Fibroblast of lung (primary cell): ENCODE data around the gene ZER1. TPM values are rescaled to one million over a fixed set of nuclear protein-coding genes. Genes with fewer than 3 reads are reported as not detected.

Experiments
- DNase-seq, 2 donors: peaks; one replicate each; pipeline versions ENCODE4 v3.0.0 to v3.0.0-alpha.2; 2010; ENCODE audit warnings: low read depth in 2 of 2
- H2AFZ ChIP-seq: 2 replicates; pipeline ENCODE4 v1.5.1; 2012; ENCODE audit warnings: low read length, control low read depth, inconsistent platforms
- H3K27ac ChIP-seq: 2 replicates; pipeline ENCODE4 v1.5.1; 2011; ENCODE audit warnings: low read length, control low read depth; ENCODE audit not compliant: insufficient read depth
- H3K27me3 ChIP-seq: 2 replicates; pipeline ENCODE4 v1.5.1; 2011; ENCODE audit warnings: mild to moderate bottlenecking, low read length; ENCODE audit not compliant: control insufficient read depth, insufficient read depth
- H3K36me3 ChIP-seq: 2 replicates; pipeline ENCODE4 v1.5.1; 2011; ENCODE audit warnings: low read length; ENCODE audit not compliant: control insufficient read depth, insufficient read depth
- H3K4me1 ChIP-seq: 2 replicates; pipeline ENCODE4 v1.5.1; 2011; ENCODE audit warnings: low read length; ENCODE audit not compliant: control insufficient read depth, insufficient read depth; ENCODE audit errors: extremely low read depth
- H3K4me2 ChIP-seq: 2 replicates; pipeline ENCODE4 v1.5.1; 2011; ENCODE audit warnings: low read length, control low read depth; ENCODE audit not compliant: insufficient read depth; ENCODE audit errors: extremely low read depth
- H3K4me3 ChIP-seq, 4 experiments: fragments of 200-600 bp in 1 of 4; sonication (generic) in 1 of 4; replicated peaks in 1 of 4; 2 replicates each; pipeline ENCODE4 v1.5.1; 2011 to 2016; ENCODE audit warnings: low read length in 4 of 4, low read depth in 3 of 4, mild to moderate bottlenecking in 3 of 4, control low read depth in 2 of 4, inconsistent platforms in 1 of 4, mixed read lengths in 1 of 4; ENCODE audit not compliant: insufficient read depth in 1 of 4; ENCODE audit errors: control extremely low read depth in 1 of 4
- H3K79me2 ChIP-seq: 2 replicates; pipeline ENCODE4 v1.5.1; 2012; ENCODE audit warnings: mild to moderate bottlenecking, low read length, inconsistent platforms; ENCODE audit not compliant: control insufficient read depth, insufficient read depth
- H3K9ac ChIP-seq: 2 replicates; pipeline ENCODE4 v1.5.1; 2011; ENCODE audit warnings: mild to moderate bottlenecking, low read length, control low read depth; ENCODE audit not compliant: insufficient read depth
- H3K9me3 ChIP-seq: 2 replicates; pipeline ENCODE4 v1.5.1; 2012; ENCODE audit warnings: low read depth, low read length; ENCODE audit not compliant: control insufficient read depth, insufficient read depth
- H4K20me1 ChIP-seq: 2 replicates; pipeline ENCODE4 v1.5.1; 2011; ENCODE audit warnings: low read length; ENCODE audit not compliant: control insufficient read depth, insufficient read depth; ENCODE audit errors: extremely low read depth
- EZH2 ChIP-seq: IDR thresholded peaks from 2 replicates; pipeline ENCODE4 v1.5.1; 2012; ENCODE audit warnings: low read length, control low read depth, mild to moderate bottlenecking; ENCODE audit errors: missing control alignments
- polyA plus RNA-seq, 2 donors: library from polyadenylated mRNA; depleted of rRNA in 1 of 2; stranded (reverse) in 1 of 2; unstranded in 1 of 2; fragments of >200 nt; gene quantifications; 2 replicates each; pipeline ENCODE4 v1.2.1, GENCODE V29; 2011 to 2012; ENCODE audit warnings: missing spikeins in 1 of 2
- total RNA-seq: library from RNA; depleted of rRNA; stranded (reverse); fragments of >200 nt; gene quantifications from 2 replicates; pipeline ENCODE4 v1.2.1, GENCODE V29; 2014
- TF ChIP-seq, protein P1 (sequence below), 2 donors: IDR thresholded peaks in 1 of 2; conservative IDR thresholded peaks in 1 of 2; 1 replicate in 1 of 2; 2 replicates in 1 of 2; pipeline ENCODE4 v1.5.1; 2011 to 2012; ENCODE audit warnings: low read length in 2 of 2, control low read depth in 1 of 2, inconsistent platforms in 1 of 2, low read depth in 1 of 2, mild to moderate bottlenecking in 1 of 2

Gene ZER1
- total and polyA plus RNA-seq, 2 donors (not counting 1 experiment from before 2014, with no cell fraction given), result 21.5 to 26.3 TPM

DNA sequence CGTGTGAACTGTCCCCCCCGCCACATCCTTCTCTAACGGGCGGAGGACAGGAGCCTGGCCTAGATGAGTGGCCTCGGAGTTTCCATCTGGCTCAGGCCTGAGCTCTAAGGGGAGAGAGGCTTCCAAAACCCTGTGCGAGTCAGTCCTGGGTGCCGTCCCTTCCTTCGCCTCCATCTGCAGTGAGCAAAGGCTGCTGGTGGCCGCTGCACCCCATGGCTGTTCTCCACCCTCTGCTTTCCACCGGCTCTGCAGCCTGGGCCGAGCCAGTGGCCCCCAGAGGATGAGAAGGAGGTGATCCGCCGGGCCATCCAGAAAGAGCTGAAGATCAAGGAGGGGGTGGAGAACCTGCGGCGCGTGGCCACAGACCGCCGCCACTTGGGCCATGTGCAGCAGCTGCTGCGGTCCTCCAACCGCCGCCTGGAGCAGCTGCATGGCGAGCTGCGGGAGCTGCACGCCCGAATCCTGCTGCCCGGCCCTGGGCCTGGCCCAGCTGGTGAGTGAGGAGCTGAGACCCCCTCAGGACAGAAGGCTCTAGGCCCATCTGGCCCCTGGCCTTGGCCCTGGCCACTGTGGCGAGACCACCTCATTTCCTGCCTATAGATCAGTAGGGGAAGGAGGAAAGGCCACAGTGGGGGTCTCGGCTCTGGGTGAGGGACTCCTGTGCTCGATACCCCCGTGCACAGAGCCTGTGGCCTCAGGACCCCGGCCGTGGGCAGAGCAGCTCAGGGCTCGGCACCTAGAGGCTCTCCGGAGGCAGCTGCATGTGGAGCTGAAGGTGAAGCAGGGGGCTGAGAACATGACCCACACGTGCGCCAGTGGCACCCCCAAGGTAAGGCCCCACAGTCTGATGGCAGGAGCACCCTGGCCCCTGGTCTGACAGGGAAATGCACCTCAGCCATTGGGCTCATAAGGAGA, 66.4 kb downstream of the ZER1 start:
- no peak overlapping the region for H2AFZ ChIP-seq
- DNase-seq, result no peak
- no peaks in the 10 kb centered on the region for H3K9me3 ChIP-seq
- H3K27ac ChIP-seq, result no peak overlapping the region
- no peaks in the 10 kb centered on the region for H3K27me3 ChIP-seq
- no peak overlapping the region for H3K4me2 ChIP-seq
- no peaks in the 10 kb centered on the region for H3K79me2 ChIP-seq
- no peak overlapping the region for H3K4me3 ChIP-seq
- H4K20me1 ChIP-seq, result no peaks in the 10 kb centered on the region
- H3K4me1 ChIP-seq, result peaks cover 4% of the 10 kb centered on the region
- no peak overlapping the region for H3K9ac ChIP-seq
- no peaks in the 10 kb centered on the region for H3K36me3 ChIP-seq
- TF ChIP-seq EZH2, result no peak
- TF ChIP-seq, protein P1, sequence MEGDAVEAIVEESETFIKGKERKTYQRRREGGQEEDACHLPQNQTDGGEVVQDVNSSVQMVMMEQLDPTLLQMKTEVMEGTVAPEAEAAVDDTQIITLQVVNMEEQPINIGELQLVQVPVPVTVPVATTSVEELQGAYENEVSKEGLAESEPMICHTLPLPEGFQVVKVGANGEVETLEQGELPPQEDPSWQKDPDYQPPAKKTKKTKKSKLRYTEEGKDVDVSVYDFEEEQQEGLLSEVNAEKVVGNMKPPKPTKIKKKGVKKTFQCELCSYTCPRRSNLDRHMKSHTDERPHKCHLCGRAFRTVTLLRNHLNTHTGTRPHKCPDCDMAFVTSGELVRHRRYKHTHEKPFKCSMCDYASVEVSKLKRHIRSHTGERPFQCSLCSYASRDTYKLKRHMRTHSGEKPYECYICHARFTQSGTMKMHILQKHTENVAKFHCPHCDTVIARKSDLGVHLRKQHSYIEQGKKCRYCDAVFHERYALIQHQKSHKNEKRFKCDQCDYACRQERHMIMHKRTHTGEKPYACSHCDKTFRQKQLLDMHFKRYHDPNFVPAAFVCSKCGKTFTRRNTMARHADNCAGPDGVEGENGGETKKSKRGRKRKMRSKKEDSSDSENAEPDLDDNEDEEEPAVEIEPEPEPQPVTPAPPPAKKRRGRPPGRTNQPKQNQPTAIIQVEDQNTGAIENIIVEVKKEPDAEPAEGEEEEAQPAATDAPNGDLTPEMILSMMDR (conservative IDR thresholded peaks at IDR 0.05 in 1 of 2, IDR thresholded peaks at IDR 0.05 in 1 of 2; ENCODE audit: low read depth in 1 of 2, low read length in 2 of 2), result no peak

GRCh38 chr9:128704356-128704670, 67.4 kb downstream of the ZER1 start:
- Histone ChIP-seq H3K4me2 (no peak overlapping the region), H3K36me3 (no peaks in the 10 kb centered on the region), H3K27me3 (no peaks in the 10 kb centered on the region), H4K20me1 (no peaks in the 10 kb centered on the region), H3K9me3 (no peaks in the 10 kb centered on the region), H3K4me3 (no peak overlapping the region), H2AFZ (no peak overlapping the region), H3K9ac (no peak overlapping the region), H3K27ac (no peak overlapping the region), H3K4me1 (peaks cover 4% of the 10 kb centered on the region), H3K79me2 (no peaks in the 10 kb centered on the region)
- no peak for DNase-seq
- TF ChIP-seq EZH2, result no peak
- TF ChIP-seq, protein P1 (conservative IDR thresholded peaks at IDR 0.05 in 1 of 2, IDR thresholded peaks at IDR 0.05 in 1 of 2; ENCODE audit: low read depth in 1 of 2, low read length in 2 of 2), result no peak

DNA sequence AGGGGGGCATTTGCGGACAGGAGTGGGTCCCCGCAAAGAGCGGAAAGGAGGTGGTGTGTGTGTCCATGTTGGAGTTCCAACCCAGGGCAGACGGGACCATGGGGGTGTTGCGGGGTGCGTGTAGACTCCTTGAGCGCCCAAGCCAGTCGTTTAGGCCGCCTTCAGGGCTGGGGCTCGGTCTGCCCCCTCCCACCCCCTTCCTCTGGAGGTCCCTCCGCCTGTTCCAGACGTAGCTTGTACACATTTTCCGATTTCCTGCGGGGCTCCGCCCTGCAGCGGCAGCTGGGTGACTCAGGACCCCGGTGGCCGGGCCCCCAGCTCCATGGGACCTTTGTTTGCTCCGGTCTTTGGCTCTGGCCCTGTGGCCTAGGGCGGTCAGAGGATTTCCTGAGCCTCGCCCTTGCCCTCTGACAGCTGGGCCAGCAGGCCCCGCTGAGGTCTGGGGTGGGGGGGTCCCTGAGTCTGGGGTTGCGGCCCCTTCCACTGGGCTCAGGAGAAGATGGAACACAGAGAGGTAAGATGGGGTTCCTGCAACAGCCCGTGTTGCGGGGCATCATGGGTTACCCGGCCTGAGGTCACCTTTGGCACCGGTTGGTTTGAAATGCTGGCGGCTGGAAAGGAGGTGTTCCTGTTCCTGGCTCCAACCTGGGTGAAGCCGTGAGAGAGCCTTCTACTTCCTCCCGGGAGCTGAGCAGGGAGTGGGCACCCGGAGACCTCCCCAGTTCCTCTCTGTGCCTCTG, 67.9 kb downstream of the ZER1 start:
- Histone ChIP-seq H3K27ac (no peak overlapping the region), H3K4me1 (peaks cover 4% of the 10 kb centered on the region), H3K27me3 (no peaks in the 10 kb centered on the region), H3K9ac (no peak overlapping the region), H3K4me3 (peak overlapping the region in 3 of 4 experiments; percentile 64 to 73 (median 67)), H2AFZ (no peak overlapping the region), H3K36me3 (no peaks in the 10 kb centered on the region), H4K20me1 (no peaks in the 10 kb centered on the region), H3K4me2 (peak overlapping the region; percentile 75), H3K9me3 (no peaks in the 10 kb centered on the region), H3K79me2 (no peaks in the 10 kb centered on the region)
- DNase-seq, result no peak
- TF ChIP-seq, protein P1 (conservative IDR thresholded peaks at IDR 0.05 in 1 of 2, IDR thresholded peaks at IDR 0.05 in 1 of 2; ENCODE audit: low read depth in 1 of 2, low read length in 2 of 2), result no peak
- no peak for TF ChIP-seq EZH2
